B cell (primary cell): Measurements from ENCODE around the gene DNAAF5. TPM values are rescaled to one million over a fixed set of nuclear protein-coding genes. Genes with fewer than 3 reads are reported as not detected.
A peak's percentile ranks its signal among the peaks of the same experiment; 100 is the strongest.

Experiments used
- ATAC-seq: fragments of 200-7000 bp; cut with Tn5 transposase; one replicate; pipeline ENCODE4 v1.10.0; 2021; ENCODE audit warnings: low read depth, mild to moderate bottlenecking, moderate number of reproducible peaks, moderate library complexity
- CTCF ChIA-PET: fragments of 350-600 bp; sonication (Branson Sonifier 250); formaldehyde crosslinking; loops from one replicate; lab custom pipeline; 2021; ENCODE audit warnings: antibody characterized with exemption, inconsistent platforms; lab: Charles Lee
- POLR2A ChIA-PET: fragments of 350-600 bp; sonication (Branson Sonifier 250); formaldehyde crosslinking; loops from one replicate; lab custom pipeline; 2021; ENCODE audit warnings: antibody characterized with exemption; lab: Charles Lee
- DNase-seq: peaks from one replicate; pipeline ENCODE4 v3.0.0; 2013
- H2AFZ ChIP-seq: 2 replicates; pipeline ENCODE4 v1.6.1; 2012; ENCODE audit warnings: mild to moderate bottlenecking, low read depth, low read length; ENCODE audit not compliant: insufficient read depth, poor library complexity, severe bottlenecking
- H3K27ac ChIP-seq, 2 donors: 1 replicate in 1 of 2; 2 replicates in 1 of 2; pipeline ENCODE4 v1.5.1; 2012 to 2013; ENCODE audit warnings: low read length in 2 of 2, mild to moderate bottlenecking in 2 of 2, moderate library complexity in 1 of 2
- H3K27me3 ChIP-seq, 4 experiments: fragments of 200-600 bp in 1 of 4; sonication (generic) in 1 of 4; replicated peaks in 1 of 4; 1 replicate in 2 of 4; 2 replicates in 2 of 4; pipeline versions ENCODE4 v1.6.1 to v1.7.0; 2013 to 2016; ENCODE audit warnings: low read length in 3 of 4, mild to moderate bottlenecking in 2 of 4, mixed read lengths in 1 of 4, moderate library complexity in 1 of 4; ENCODE audit not compliant: insufficient read depth in 4 of 4, control insufficient read depth in 3 of 4; ENCODE audit errors: control extremely low read depth in 1 of 4
- H3K36me3 ChIP-seq, 2 experiments: replicated peaks in 1 of 2; 1 replicate in 1 of 2; 2 replicates in 1 of 2; pipeline versions ENCODE4 v1.6.1 to v1.7.1; 2013; ENCODE audit warnings: low read length in 1 of 2; ENCODE audit not compliant: insufficient read depth in 2 of 2, control insufficient read depth in 1 of 2; ENCODE audit errors: control extremely low read depth in 1 of 2, extremely low read depth in 1 of 2
- H3K4me1 ChIP-seq, 2 donors: fragments of 200-600 bp in 1 of 2; sonication (generic) in 1 of 2; 1 replicate in 1 of 2; 2 replicates in 1 of 2; pipeline versions ENCODE4 v1.5.1 to v1.6.1; 2013 to 2017; ENCODE audit warnings: low read length in 2 of 2; ENCODE audit not compliant: control insufficient read depth in 2 of 2, insufficient read depth in 2 of 2
- H3K4me2 ChIP-seq: replicated peaks from 2 replicates; pipeline ENCODE3; 2012; ENCODE audit warnings: mild to moderate bottlenecking, low read depth, low read length; ENCODE audit not compliant: poor library complexity, severe bottlenecking
- H3K4me3 ChIP-seq, 5 experiments: fragments of 200-600 bp in 1 of 5; sonication (generic) in 1 of 5; 1 replicate in 3 of 5; 2 replicates in 2 of 5; pipeline versions ENCODE4 v1.5.1 to v1.7.0; 2011 to 2016; ENCODE audit warnings: low read length in 4 of 5, mild to moderate bottlenecking in 4 of 5, low read depth in 2 of 5, control low read depth in 1 of 5, moderate library complexity in 1 of 5; ENCODE audit not compliant: insufficient read depth in 1 of 5; ENCODE audit errors: control extremely low read depth in 1 of 5, extremely low read depth in 1 of 5
- H3K79me2 ChIP-seq: fragments of 200-600 bp; sonication (generic); one replicate; pipeline ENCODE4 v1.6.0; 2016; ENCODE audit warnings: low read length; ENCODE audit not compliant: control insufficient read depth, insufficient read depth
- H3K9ac ChIP-seq: fragments of 200-600 bp; sonication (generic); 2 replicates; pipeline ENCODE4 v1.6.1; 2017; ENCODE audit warnings: mild to moderate bottlenecking, low read length, moderate library complexity
- H3K9me3 ChIP-seq, 3 donors: one replicate each; pipeline versions ENCODE4 v1.6.1 to v1.7.1; 2013; ENCODE audit warnings: low read length in 2 of 3; ENCODE audit not compliant: control insufficient read depth in 2 of 3, insufficient read depth in 1 of 3; ENCODE audit errors: control extremely low read depth in 1 of 3
- H4K20me1 ChIP-seq: 2 replicates; pipeline ENCODE4 v1.6.0; 2012; ENCODE audit warnings: mild to moderate bottlenecking, low read length; ENCODE audit not compliant: insufficient read depth, control insufficient read depth, poor library complexity, severe bottlenecking
- H3K27ac Mint-ChIP-seq: one replicate; pipeline ENCODE4 v1.8.0; 2021; ENCODE audit warnings: mixed read lengths
- H3K27me3 Mint-ChIP-seq: one replicate; pipeline ENCODE4 v1.8.0; 2021; ENCODE audit warnings: mixed read lengths
- H3K4me1 Mint-ChIP-seq: one replicate; pipeline ENCODE4 v1.8.0; 2021; ENCODE audit warnings: mixed read lengths
- H3K4me3 Mint-ChIP-seq: one replicate; pipeline ENCODE4 v1.8.0; 2021; ENCODE audit warnings: mixed read lengths
- H3K9me3 Mint-ChIP-seq: one replicate; pipeline ENCODE4 v1.8.0; 2022; ENCODE audit warnings: mixed read lengths; ENCODE audit not compliant: insufficient read depth
- EZH2 ChIP-seq: IDR thresholded peaks from 2 replicates; pipeline ENCODE4 v1.6.1; 2012; ENCODE audit warnings: borderline replicate concordance, low read depth, mild to moderate bottlenecking, moderate library complexity, low read length; ENCODE audit not compliant: insufficient read depth, poor library complexity, severe bottlenecking
- whole genome bisulfite sequencing: methylation state at CpG from one replicate; pipeline ENCODE4 v1.1.5; 2013; ENCODE audit warnings: missing lambda C conversion rate; ENCODE audit not compliant: insufficient coverage; 5-methylcytosine and 5-hydroxymethylcytosine counted together
- intact Hi-C: fragments of 100-400 bp; cut with micrococcal nuclease; formaldehyde crosslinking; loops from one replicate; pipeline ENCODE4 v1.10.0; 2022
- polyA plus RNA-seq: library from polyadenylated mRNA; depleted of rRNA; stranded (reverse); fragments of >200 nt; gene quantifications from 2 replicates; pipeline ENCODE4 v1.2.3, GENCODE V29; 2012
- total RNA-seq, 2 donors: library from RNA; stranded (reverse); fragments of 120-200 nt in 1 of 2; gene quantifications; 1 replicate in 1 of 2; 2 replicates in 1 of 2; pipeline versions ENCODE4 v1.2.3 to v1.2.4, GENCODE V29; 2013 to 2022
- TF ChIP-seq, protein P1 (sequence below): fragments of 200-600 bp; IDR thresholded peaks from one replicate; pipeline ENCODE4 v1.8.0; 2022; ENCODE audit warnings: antibody characterized with exemption, mild to moderate bottlenecking

Gene DNAAF5
- total and polyA plus RNA-seq, 2 donors (not counting 1 experiment from before 2014, with no cell fraction given): 18.0 to 21.4 TPM

DNA sequence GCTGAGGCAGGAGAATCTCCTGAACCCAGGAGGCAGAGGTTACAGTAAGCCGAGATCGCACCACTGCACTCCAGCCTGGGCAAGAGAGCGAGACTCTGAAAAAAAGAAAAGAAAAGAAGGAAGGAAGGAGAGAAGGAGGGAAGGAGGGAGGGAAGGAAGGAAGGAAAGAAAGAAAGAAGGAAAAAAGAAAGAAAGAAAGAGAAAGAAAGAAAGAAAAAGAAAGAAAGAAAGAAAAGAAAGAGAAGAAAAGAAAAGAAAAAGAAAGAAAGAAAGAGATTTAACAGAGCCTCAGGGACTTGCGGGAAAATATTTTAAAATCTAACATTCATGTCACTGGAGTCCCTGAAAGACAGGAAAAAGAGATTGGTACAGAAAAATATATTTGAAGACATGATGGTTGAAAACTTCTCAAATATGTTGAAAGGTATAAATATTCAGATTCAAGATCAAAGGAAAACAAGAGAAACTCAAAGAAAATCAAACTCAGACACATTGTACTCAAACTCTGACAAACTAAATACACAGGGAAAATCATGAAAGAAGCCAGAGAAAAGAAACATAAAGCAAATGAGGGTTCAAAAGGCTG lies 25.3 kb upstream of the DNAAF5 start:
- Histone ChIP-seq H2AFZ (no peak overlapping the region), H3K27ac (no peak overlapping the region), H3K4me2 (no peak overlapping the region), H3K36me3 (peaks cover 0 to 2% of the 10 kb centered on the region in 2 experiments), H3K79me2 (peaks cover 3% of the 10 kb centered on the region), H4K20me1 (no peaks in the 10 kb centered on the region), H3K9ac (no peak overlapping the region), H3K27me3 (no peaks in the 10 kb centered on the region), H3K4me3 (no peak overlapping the region), H3K4me1 (no peaks in the 10 kb centered on the region), H3K9me3 (peaks cover 0 to 14% (median 2%) of the 10 kb centered on the region in 3 donors)
- ATAC-seq (no peak), DNase-seq (no peak)
- H3K9me3 Mint-ChIP-seq: peaks cover 4% of the 10 kb centered on the region
- no peak overlapping the region for H3K4me3 Mint-ChIP-seq
- H3K4me1 Mint-ChIP-seq: no peaks in the 10 kb centered on the region
- no peak overlapping the region for H3K27ac Mint-ChIP-seq
- ChIA-PET CTCF (no interaction called here), POLR2A (no interaction called here)
- 100% methylated on average over 3 of the region's 4 CpGs for WGBS
- TF ChIP-seq, protein P1, sequence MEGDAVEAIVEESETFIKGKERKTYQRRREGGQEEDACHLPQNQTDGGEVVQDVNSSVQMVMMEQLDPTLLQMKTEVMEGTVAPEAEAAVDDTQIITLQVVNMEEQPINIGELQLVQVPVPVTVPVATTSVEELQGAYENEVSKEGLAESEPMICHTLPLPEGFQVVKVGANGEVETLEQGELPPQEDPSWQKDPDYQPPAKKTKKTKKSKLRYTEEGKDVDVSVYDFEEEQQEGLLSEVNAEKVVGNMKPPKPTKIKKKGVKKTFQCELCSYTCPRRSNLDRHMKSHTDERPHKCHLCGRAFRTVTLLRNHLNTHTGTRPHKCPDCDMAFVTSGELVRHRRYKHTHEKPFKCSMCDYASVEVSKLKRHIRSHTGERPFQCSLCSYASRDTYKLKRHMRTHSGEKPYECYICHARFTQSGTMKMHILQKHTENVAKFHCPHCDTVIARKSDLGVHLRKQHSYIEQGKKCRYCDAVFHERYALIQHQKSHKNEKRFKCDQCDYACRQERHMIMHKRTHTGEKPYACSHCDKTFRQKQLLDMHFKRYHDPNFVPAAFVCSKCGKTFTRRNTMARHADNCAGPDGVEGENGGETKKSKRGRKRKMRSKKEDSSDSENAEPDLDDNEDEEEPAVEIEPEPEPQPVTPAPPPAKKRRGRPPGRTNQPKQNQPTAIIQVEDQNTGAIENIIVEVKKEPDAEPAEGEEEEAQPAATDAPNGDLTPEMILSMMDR: peak; percentile 18
- no peak for TF ChIP-seq EZH2
- no peaks in the 10 kb centered on the region for H3K27me3 Mint-ChIP-seq
- intact Hi-C loops: no loop called here

DNA sequence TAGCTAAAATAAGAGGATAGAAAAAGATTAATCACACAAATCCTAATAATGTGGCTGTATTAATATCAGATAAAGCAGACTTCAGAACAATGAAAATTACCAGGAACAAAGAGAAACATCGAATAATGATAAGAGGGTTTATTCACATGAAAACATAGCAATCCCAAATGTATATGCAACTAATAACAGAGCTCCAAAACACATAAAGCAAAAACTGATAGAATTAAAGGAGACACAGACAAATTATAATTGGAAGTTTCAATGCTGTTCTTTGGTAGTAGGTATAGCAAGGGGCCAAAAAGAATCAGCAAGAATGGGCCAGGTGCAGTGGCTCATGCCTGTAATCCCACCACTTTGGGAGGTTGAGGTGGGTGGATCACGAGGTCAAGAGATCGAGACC lies 23.4 kb upstream of the DNAAF5 start:
- intact Hi-C loops: no loop called here
- Mint-ChIP-seq H3K4me1 (no peaks in the 10 kb centered on the region), H3K4me3 (no peak overlapping the region), H3K27me3 (no peaks in the 10 kb centered on the region), H3K9me3 (peaks cover 4% of the 10 kb centered on the region), H3K27ac (no peak overlapping the region)
- no peak for DNase-seq
- Histone ChIP-seq H3K9ac (no peak overlapping the region), H3K4me1 (no peaks in the 10 kb centered on the region), H2AFZ (no peak overlapping the region), H3K36me3 (peaks cover 0 to 2% of the 10 kb centered on the region in 2 experiments), H3K27me3 (no peaks in the 10 kb centered on the region), H4K20me1 (no peaks in the 10 kb centered on the region), H3K9me3 (peaks cover 0 to 14% (median 2%) of the 10 kb centered on the region in 3 donors), H3K4me3 (no peak overlapping the region), H3K27ac (no peak overlapping the region), H3K79me2 (peaks cover 3% of the 10 kb centered on the region), H3K4me2 (no peak overlapping the region)
- ChIA-PET CTCF (no interaction called here), POLR2A (no interaction called here)
- TF ChIP-seq EZH2: no peak
- TF ChIP-seq, protein P1: no peak
- ATAC-seq: no peak
- no CpG with 5 or more reads among the region's 3 CpGs for WGBS
